Skeletal muscle cell (primary cell): ENCODE data around the gene DDRGK1.
"Not testable (repeated sequence)": the region's sequence is repeated elsewhere in the genome, so short reads cannot be mapped to it uniquely, and the experiment has no call there.

Source experiments
- DNase-seq: peaks from one replicate; pipeline ENCODE4 v3.0.0-alpha.2; 2010; ENCODE audit warnings: low read depth
- H3K4me3 ChIP-seq: 2 replicates; pipeline ENCODE4 v1.5.1; 2011; ENCODE audit warnings: low read depth, mild to moderate bottlenecking, control low read depth, low read length, moderate library complexity

The DDRGK1 gene

GRCh38 chr20:3193806-3194616 lies 10.5 kb downstream of the DDRGK1 start:
- no peak for DNase-seq

GRCh38 chr20:3192226-3193015 lies 12.1 kb downstream of the DDRGK1 start:
- no peak overlapping the region for H3K4me3 ChIP-seq
- DNase-seq = no peak

More at GRCh38 chr20:3193806-3194616, 10.5 kb downstream of the DDRGK1 start:
- no peak overlapping the region for H3K4me3 ChIP-seq

- H3K4me3 ChIP-seq = no peak overlapping the region
Observed at GRCh38 chr20:3190681-3191111, 13.8 kb downstream of the DDRGK1 start.

GRCh38 chr20:3189561-3190131 lies 14.8 kb downstream of the DDRGK1 start:
- no peak for DNase-seq

More at GRCh38 chr20:3190681-3191111, 13.8 kb downstream of the DDRGK1 start:
- DNase-seq = no peak

GRCh38 chr20:3188823-3189413 lies 15.6 kb downstream of the DDRGK1 start:
- DNase-seq = no peak
- no peak overlapping the region for H3K4me3 ChIP-seq

More at GRCh38 chr20:3189561-3190131, 14.8 kb downstream of the DDRGK1 start:
- H3K4me3 ChIP-seq = no peak overlapping the region

- not testable (repeated sequence) for H3K4me3 ChIP-seq, DNase-seq
Observed at GRCh38 chr20:3187861-3188260, 16.6 kb downstream of the DDRGK1 start.

GRCh38 chr20:3183896-3184612 lies 20.4 kb downstream of the DDRGK1 start:
- H3K4me3 ChIP-seq = no peak overlapping the region
- no peak for DNase-seq

GRCh38 chr20:3182429-3182828 lies 22.1 kb downstream of the DDRGK1 start:
- H3K4me3 ChIP-seq, DNase-seq: not testable (repeated sequence)

- H3K4me3 ChIP-seq = no peak overlapping the region
- no peak for DNase-seq
Observed at GRCh38 chr20:3181270-3181669, 23.2 kb downstream of the DDRGK1 start.

GRCh38 chr20:3180319-3180718 lies 24.2 kb downstream of the DDRGK1 start:
- H3K4me3 ChIP-seq = no peak overlapping the region
- no peak for DNase-seq

- H3K4me3 ChIP-seq = no peak overlapping the region
- DNase-seq = no peak
Observed at GRCh38 chr20:3177746-3178485, 26.6 kb downstream of the DDRGK1 start.

- no peak for DNase-seq
- no peak overlapping the region for H3K4me3 ChIP-seq
Observed at GRCh38 chr20:3175270-3175669, 29.2 kb downstream of the DDRGK1 start.

GRCh38 chr20:3174442-3175261 lies 29.8 kb downstream of the DDRGK1 start:
- DNase-seq = no peak
- H3K4me3 ChIP-seq = peak overlapping the region; percentile 85

- peak overlapping the region; percentile 85 for H3K4me3 ChIP-seq
- peak; percentile 32 for DNase-seq
Observed at GRCh38 chr20:3173610-3174441, 30.7 kb downstream of the DDRGK1 start.

GRCh38 chr20:3172933-3173609 lies 31.4 kb downstream of the DDRGK1 start, which contains the start of gene LZTS3:
LZTS3 (minus strand) TSS chr20:3173549; CDS start chr20:3167163, 6,386 bp downstream.
- H3K4me3 ChIP-seq = peak within 1 kb of the TSS; percentile 85
- DNase-seq = no peak
